BE2C (cell line): Measurements from ENCODE around the gene SLC4A7. TPM values are rescaled to one million over a fixed set of nuclear protein-coding genes. Genes with fewer than 3 reads are reported as not detected.
"Not testable (repeated sequence)": the region's sequence is repeated elsewhere in the genome, so short reads cannot be mapped to it uniquely, and the experiment has no call there.

Experiments used
- DNase-seq: peaks from one replicate; pipeline ENCODE4 v3.0.0-alpha.2; 2020
- H3K27me3 ChIP-seq: fragments of 250-450 bp; sonication (Bioruptor Pico); 2 replicates; pipeline ENCODE4 v1.5.1; 2020; ENCODE audit warnings: mild to moderate bottlenecking
- H3K36me3 ChIP-seq: fragments of 250-450 bp; sonication (Bioruptor Pico); 2 replicates; pipeline ENCODE4 v1.5.1; 2020; ENCODE audit warnings: mild to moderate bottlenecking
- H3K4me1 ChIP-seq: fragments of 250-450 bp; sonication (Bioruptor Pico); 2 replicates; pipeline ENCODE4 v1.5.1; 2020
- H3K4me3 ChIP-seq: 2 replicates; pipeline ENCODE4 v1.5.1; 2011; ENCODE audit warnings: low read depth, low read length
- H3K9me3 ChIP-seq: fragments of 250-450 bp; sonication (Bioruptor Pico); 2 replicates; pipeline ENCODE4 v1.5.1; 2020
- CTCF ChIP-seq: IDR thresholded peaks from 2 replicates; pipeline ENCODE4 v1.5.1; 2012; ENCODE audit warnings: mild to moderate bottlenecking, low read depth, low read length
- polyA plus RNA-seq: library from polyadenylated mRNA; unstranded; fragments of >200 nt; gene quantifications from one replicate; pipeline ENCODE4 v1.2.1, GENCODE V29; 2012; ENCODE audit warnings: low read depth, missing spikeins; ENCODE audit not compliant: insufficient read length, insufficient read depth

The SLC4A7 gene
- 5.9 TPM for polyA plus RNA-seq

GRCh38 chr3:27484015-27484844 is at the start of gene SLC4A7:
SLC4A7 (minus strand) TSS chr3:27484384; CDS start chr3:27484126, 258 bp downstream.
- TF ChIP-seq CTCF = no peak
- no peaks in the 10 kb centered on the region for H3K27me3 ChIP-seq
- no peaks in the 10 kb centered on the region for H3K4me1 ChIP-seq
- peak within 1 kb of the TSS; percentile 79 for H3K4me3 ChIP-seq
- DNase-seq = peak; percentile 94
- H3K36me3 ChIP-seq = no peaks in the 10 kb centered on the region
- H3K9me3 ChIP-seq = no peaks in the 10 kb centered on the region

DNA sequence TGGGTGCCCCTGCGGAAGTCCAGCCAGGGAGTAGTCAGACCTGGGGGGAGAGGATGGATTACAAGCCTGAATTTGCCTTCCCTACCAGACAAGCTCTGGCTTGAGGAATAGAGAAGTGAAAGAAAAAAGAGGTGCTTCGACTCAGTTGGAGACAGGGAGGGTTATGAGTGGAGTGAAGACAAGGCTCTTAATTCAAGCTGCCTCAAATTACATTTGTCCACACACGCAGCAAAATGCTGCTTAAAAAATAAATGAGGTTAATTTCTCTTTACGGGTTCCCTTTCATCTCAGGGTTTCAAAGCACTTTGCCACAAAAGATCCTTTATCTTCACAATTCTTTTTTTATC is 49.0 kb upstream of the SLC4A7 start:
- no peak for DNase-seq
- H3K9me3 ChIP-seq = no peaks in the 10 kb centered on the region
- no peak for TF ChIP-seq CTCF
- H3K4me3 ChIP-seq = no peak overlapping the region
- no peaks in the 10 kb centered on the region for H3K27me3 ChIP-seq
- H3K4me1 ChIP-seq = no peaks in the 10 kb centered on the region
- H3K36me3 ChIP-seq = no peaks in the 10 kb centered on the region

GRCh38 chr3:27532426-27533260 is 48.5 kb upstream of the SLC4A7 start:
- Histone ChIP-seq H3K4me1 (no peaks in the 10 kb centered on the region), H3K27me3 (no peaks in the 10 kb centered on the region), H3K36me3 (no peaks in the 10 kb centered on the region), H3K4me3 (no peak overlapping the region), H3K9me3 (no peaks in the 10 kb centered on the region)
- no peak for TF ChIP-seq CTCF
- DNase-seq = no peak

GRCh38 chr3:27531193-27531751 is 47.1 kb upstream of the SLC4A7 start:
- not testable (repeated sequence) for H3K4me3 ChIP-seq, H3K4me1 ChIP-seq, H3K9me3 ChIP-seq, DNase-seq, H3K27me3 ChIP-seq, H3K36me3 ChIP-seq

DNA sequence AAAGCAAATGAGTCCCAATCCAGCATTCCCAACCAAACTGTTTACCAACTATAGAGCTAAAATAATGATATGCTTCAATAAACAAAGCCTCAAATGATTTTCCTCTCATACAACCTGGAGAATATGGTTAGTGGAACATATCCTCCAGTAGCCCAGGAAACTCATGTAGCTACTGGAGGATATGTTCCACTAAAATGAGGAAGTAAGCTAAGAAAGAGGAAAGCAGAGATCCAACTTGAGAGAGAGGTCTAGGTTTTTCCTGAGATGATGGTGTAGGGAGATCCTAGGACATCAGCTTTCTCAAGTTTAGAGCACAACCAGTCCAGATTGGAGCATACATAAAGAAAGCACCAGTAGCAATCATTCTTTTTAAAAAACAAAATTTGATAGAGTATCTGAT is 44.6 kb upstream of the SLC4A7 start:
- DNase-seq = no peak
- H3K4me1 ChIP-seq = no peaks in the 10 kb centered on the region
- H3K4me3 ChIP-seq = no peak overlapping the region
- no peaks in the 10 kb centered on the region for H3K27me3 ChIP-seq
- no peaks in the 10 kb centered on the region for H3K9me3 ChIP-seq
- no peaks in the 10 kb centered on the region for H3K36me3 ChIP-seq
- no peak for TF ChIP-seq CTCF

DNA sequence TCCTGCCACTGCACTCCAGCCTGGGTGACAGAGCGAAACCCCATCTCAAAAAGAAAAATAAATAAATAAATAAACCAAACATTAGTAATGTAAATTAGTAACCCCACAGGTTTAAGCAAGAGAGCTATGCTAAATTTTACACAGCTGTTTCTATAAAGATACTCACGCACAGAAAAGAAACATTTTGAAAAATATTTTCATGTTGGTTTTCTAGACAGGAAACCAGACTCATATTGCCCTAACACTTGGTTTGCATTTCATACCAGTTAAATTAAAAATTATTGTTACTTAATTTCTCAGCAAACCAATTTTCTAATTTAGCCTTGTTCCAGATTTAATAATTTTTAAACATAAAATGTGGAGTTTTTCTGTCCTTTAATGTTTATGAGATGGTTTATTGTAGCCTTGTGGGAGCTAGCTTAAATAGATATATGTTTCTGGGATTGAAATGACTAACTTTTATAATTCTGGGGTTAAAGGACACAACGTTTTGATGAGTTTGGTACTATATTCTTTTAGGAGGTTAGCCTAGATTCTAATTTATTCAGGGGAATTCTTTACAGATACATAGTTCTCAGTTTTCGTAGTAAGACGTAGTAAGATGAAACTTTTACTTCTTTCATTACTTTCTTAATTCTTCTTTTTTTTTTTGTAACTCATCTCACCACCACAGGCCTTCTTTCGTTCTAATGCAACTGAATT is 42.6 kb upstream of the SLC4A7 start:
- Histone ChIP-seq H3K9me3 (no peaks in the 10 kb centered on the region), H3K4me3 (no peak overlapping the region), H3K4me1 (no peaks in the 10 kb centered on the region), H3K36me3 (no peaks in the 10 kb centered on the region), H3K27me3 (no peaks in the 10 kb centered on the region)
- TF ChIP-seq CTCF = no peak
- no peak for DNase-seq
